AG09309 (cell line): Measurements from ENCODE around the gene DPP10.

Experiments
- DNase-seq: peaks from one replicate; pipeline ENCODE4 v3.0.0-alpha.2; 2010; ENCODE audit warnings: low read depth
- H3K4me3 ChIP-seq: 2 replicates; pipeline ENCODE4 v1.5.1; 2011; ENCODE audit warnings: mild to moderate bottlenecking, low read depth, low read length, moderate library complexity; ENCODE audit not compliant: control insufficient read depth
- TF ChIP-seq, protein P1 (sequence below): IDR thresholded peaks from 2 replicates; pipeline ENCODE4 v1.5.1; 2011; ENCODE audit warnings: mild to moderate bottlenecking, low read depth, low read length, inconsistent platforms; ENCODE audit not compliant: insufficient read depth, control insufficient read depth; ENCODE audit errors: missing control alignments

Gene DPP10

DNA sequence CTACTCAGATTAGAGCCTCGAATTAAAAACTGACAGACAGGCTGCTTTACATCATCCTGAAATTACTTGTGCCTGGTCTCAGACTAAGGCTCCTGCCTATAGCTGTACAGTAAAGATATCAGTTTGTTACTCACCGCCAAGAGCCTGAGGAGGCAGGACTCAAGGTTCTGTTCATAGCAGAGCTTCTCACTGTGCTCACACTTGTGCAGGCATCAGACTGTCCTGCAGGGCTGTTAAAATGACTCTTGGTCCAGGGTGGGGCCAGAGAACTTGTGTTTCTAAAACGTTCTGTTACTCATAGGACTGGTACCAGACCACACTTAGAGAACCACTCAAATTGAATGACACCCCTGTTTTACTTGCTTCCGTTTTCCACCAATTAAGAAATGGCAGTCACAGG lies 310.0 kb downstream of the DPP10 start:
- DNase-seq = no peak
- H3K4me3 ChIP-seq = no peak overlapping the region
- TF ChIP-seq, protein P1, sequence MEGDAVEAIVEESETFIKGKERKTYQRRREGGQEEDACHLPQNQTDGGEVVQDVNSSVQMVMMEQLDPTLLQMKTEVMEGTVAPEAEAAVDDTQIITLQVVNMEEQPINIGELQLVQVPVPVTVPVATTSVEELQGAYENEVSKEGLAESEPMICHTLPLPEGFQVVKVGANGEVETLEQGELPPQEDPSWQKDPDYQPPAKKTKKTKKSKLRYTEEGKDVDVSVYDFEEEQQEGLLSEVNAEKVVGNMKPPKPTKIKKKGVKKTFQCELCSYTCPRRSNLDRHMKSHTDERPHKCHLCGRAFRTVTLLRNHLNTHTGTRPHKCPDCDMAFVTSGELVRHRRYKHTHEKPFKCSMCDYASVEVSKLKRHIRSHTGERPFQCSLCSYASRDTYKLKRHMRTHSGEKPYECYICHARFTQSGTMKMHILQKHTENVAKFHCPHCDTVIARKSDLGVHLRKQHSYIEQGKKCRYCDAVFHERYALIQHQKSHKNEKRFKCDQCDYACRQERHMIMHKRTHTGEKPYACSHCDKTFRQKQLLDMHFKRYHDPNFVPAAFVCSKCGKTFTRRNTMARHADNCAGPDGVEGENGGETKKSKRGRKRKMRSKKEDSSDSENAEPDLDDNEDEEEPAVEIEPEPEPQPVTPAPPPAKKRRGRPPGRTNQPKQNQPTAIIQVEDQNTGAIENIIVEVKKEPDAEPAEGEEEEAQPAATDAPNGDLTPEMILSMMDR = no peak

DNA sequence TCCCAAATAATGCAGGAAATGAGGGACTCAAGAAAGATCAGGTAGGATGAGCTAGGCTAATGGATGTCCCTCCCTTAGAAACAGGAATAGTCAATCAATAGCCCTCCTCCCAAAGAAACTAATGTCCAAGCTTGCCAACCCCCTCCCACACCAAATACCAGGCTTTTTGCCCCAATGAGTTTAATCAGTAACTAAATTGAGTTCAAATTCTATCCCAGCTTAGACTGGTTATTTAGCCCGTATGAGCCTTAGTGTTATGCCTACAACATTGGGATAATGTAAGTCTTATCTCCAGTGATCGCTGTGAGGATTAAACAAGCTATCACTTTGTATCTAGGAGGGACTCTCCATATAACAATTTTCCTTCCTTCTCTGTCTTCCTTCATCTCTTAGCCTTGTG lies 310.7 kb downstream of the DPP10 start:
- DNase-seq = no peak
- no peak overlapping the region for H3K4me3 ChIP-seq
- TF ChIP-seq, protein P1 = no peak

DNA sequence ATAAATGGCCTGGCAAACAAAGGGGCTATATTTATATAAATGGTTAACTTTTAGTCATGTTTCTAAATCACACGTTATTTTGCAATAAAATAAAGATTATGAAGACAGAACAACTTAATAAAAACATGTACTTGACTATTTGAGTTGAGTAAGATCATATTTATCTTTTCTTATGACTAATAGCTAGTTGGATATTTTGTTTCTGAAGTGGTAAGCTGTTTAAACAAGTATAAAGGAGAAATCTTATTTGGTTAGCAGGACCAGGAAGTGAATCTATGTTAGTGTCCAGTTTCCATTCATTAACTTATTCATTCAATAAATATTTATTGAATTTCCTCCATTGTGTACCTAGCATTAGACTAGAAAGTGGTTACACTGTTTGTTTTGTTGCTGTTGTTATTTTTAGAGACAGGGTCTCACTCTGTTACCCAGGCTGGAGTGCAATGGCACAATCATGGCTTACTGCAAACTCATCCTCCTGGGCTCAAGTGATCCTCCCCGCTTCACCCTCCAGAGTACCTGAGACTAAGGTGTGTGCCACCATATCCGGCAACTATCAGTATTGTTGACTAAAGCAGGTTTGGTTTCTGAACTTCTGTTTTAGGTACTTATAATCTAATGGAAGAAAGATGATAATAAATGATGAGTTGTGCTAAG lies 312.6 kb downstream of the DPP10 start:
- no peak overlapping the region for H3K4me3 ChIP-seq
- DNase-seq = no peak
- TF ChIP-seq, protein P1 = no peak

DNA sequence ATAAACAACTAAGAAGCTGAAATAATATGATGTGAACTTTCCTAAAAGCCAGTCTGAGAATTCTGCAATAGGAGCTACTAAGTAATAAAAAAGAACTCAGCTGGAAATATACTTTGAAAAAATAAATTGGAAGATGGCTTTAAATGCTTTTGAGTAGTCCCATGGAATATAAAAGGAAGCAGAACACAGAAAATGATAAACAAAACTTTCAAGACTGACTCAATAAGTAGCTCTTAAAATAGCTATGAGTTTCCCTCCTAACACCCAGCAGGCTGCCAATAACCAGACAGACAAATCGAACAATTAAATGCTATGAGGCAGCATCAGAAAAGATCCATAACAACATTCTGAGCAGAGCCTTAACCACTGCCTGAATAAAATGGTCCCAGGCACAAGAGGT lies 319.9 kb downstream of the DPP10 start:
- H3K4me3 ChIP-seq = no peak overlapping the region
- DNase-seq = no peak
- TF ChIP-seq, protein P1 = no peak

DNA sequence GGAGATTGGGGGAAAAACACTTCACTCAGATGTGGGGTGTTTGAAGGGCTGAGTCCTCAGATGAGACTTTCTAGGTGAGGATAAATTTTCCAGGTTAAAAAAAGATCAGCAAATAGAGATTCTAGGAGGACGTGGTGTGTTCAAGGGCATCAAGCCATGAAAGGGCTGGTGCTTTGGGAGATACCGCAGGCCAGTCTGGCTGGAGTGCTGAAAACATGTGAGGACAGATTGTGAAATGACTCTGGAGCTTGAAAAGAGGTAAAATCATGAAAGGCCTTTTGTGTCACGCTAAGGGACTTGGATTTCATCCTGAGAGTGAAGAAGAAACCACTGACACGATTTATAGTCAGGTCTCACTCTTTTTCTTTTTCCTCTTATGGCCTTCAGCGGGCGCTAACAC lies 320.5 kb downstream of the DPP10 start:
- no peak for DNase-seq
- no peak overlapping the region for H3K4me3 ChIP-seq
- TF ChIP-seq, protein P1 = no peak

DNA sequence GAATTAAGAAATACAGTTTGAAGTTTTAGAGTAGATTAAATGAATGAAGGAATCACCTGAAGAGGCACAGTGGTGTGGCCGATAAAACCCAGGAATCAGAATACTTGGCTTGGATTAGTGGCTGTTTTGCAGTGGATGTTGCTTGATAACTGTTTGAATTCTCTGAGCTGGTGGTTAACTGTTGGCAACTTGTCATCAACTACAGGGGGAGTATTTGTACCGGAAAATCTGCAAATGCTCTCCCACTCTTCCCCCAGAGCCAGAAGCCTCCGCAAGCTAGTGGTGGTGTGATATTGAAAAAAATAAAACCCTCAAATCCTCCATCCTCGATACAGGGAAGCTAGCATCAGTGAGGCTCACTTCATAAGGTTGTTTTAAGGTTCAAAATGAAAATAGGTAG lies 326.7 kb downstream of the DPP10 start:
- DNase-seq = no peak
- H3K4me3 ChIP-seq = no peak overlapping the region
- TF ChIP-seq, protein P1 = no peak
